Posterior cingulate gyrus (tissue), 11 donors: Measurements from ENCODE around the gene PRKN.

Experiments used
- DNase-seq, 10 donors: peaks; one replicate each; pipeline versions ENCODE4 v3.0.0 to v3.0.0-alpha.2; 2020 to 2021; ENCODE audit warnings: mixed read lengths in 3 of 10
- intact Hi-C: fragments of 100-400 bp; cut with DNase I; formaldehyde crosslinking; loops from one replicate; pipeline ENCODE4 v1.15.1; 2023

Gene PRKN

DNA sequence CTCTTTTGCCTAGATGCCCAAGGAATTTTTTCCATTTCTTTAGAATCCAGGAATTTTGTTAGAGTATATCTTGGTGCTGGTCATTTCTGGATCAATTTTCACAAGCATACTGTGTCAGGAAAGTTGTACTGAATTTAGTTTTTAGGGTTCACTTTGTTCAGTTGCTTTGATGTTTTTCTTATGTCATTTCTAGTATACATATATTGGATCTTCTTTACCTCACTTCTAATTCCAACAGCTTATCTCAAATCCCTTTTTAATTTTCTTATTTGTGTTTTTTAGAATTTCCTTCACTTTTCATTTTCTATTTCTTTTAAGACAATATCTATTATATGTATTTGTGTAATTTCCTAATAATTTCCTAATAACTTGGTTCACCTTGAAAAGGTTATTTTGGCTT lies 1172.7 kb downstream of the PRKN start:
- no peak for DNase-seq
- intact Hi-C loops, result no loop called here

DNA sequence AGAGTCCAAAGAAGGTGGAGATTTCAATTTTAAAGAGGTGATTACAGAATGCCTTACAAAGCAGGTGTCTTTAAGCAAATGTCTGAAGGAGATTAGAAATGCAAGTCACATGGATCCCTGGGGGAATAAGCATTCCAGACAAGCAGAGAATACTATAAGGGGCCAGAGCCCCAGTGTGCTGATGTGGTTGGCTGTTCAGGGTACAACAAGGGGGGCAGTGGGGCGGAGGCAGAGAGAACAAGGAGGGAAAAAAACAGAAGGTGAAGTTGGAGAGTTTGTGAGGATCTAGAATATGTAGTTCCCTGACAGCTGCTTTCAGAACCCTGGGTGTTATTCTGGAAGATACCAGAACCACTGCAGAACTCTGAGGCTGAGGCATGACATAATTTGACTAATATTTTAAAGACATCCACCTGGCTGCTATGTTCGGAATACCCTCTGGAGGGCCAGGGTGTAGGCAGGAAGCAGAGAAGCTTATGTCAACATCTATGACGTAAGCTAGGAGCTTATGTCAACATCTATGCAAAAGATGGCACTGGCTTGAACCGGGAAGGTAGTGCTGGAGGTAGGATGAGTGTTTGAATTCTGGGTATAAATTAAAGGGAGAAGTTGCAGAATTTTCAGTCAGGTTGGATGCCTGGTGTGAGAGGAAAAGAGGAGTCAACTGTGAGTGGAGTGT lies 1177.5 kb downstream of the PRKN start:
- DNase-seq, result no peak
- intact Hi-C loops, result no loop called here

DNA sequence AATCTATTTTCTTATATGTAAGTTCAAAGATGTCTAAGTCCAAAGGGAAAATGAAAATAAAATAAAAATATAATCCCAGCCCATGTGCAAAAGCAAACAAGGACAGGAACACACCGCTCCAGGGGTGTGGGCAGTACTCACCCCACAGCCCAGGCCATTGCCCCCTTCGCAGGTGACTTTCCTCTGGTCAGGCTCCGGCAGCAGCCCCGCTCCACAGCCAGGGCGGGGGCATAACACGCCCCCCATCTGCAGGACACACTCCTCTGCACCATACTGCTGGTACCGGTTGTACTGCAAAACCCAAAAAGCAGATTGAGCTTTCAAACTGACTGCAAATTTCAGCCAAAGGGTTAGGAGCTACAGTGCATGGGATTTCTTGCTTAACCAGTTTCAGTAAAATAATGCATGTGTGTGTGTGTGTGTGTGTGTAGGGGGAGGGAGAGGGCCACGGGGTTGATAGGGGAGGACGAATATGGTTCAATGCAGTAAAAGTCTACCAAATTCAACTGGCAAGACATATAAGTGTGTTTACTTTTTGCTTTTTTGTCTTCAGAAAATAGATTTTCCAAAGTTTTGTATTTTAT lies 1178.8 kb downstream of the PRKN start:
- peak in 1 of 10 donors; percentile 46 for DNase-seq

DNA sequence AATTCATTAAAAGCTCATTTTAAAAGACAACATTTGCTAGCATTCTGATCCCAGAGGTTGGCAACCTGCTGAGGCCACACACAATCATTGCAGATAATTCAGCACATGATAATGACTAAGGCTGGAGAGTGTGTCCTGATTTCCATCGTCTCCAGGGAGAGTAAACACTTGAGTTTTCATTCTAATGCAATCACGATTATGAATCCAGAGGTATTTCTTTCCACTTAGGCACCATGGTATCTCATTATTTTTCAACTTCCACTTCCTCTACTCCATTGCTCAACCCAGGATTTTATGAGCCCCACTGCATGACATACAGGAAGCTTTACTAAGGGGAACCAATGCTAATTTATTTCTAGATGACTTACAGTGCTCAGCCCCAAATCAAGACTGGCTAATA lies 1179.9 kb downstream of the PRKN start:
- intact Hi-C loops, result no loop called here
- DNase-seq, result no peak

More for the DNA sequence above, 1178.8 kb downstream of the PRKN start:
- intact Hi-C loops, result no loop called here

GRCh38 chr6:161546632-161547031 lies 1180.9 kb downstream of the PRKN start:
- intact Hi-C loops, result no loop called here

GRCh38 chr6:161545741-161546140 lies 1181.8 kb downstream of the PRKN start:
- intact Hi-C loops, result no loop called here
- DNase-seq, result no peak

More at GRCh38 chr6:161546632-161547031, 1180.9 kb downstream of the PRKN start:
- DNase-seq, result no peak

DNA sequence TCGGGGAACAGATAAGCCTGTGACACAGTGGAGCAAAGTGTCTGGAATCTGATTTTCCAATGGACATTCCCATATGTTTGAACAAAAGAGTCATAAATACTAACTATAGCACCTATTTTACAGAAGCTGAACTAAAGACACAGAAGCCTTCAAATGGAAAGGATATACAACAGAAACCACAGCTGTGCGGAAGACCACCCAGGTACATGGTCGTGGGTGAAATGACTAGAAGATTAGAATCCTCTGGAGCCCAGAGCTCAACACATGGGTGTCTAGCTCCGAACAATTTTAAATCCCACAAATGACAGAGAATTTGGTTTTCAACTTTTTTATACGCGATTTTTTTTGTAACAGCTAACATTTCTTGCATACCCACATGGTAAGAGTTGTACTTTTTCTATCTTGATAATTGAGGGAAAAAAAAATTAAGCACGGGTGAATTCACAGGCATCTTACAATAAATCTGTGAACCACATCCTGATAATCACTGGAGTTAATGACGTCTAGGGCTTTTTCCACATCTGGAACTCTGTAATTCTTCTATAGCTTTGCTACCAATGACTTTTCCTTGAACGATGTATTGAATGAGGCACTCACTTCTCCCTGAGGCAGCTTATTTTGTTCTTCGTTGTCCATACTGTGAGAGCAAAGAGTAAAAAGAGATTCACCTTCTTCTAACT lies 1182.6 kb downstream of the PRKN start:
- no peak for DNase-seq
- intact Hi-C loops, result no loop called here

DNA sequence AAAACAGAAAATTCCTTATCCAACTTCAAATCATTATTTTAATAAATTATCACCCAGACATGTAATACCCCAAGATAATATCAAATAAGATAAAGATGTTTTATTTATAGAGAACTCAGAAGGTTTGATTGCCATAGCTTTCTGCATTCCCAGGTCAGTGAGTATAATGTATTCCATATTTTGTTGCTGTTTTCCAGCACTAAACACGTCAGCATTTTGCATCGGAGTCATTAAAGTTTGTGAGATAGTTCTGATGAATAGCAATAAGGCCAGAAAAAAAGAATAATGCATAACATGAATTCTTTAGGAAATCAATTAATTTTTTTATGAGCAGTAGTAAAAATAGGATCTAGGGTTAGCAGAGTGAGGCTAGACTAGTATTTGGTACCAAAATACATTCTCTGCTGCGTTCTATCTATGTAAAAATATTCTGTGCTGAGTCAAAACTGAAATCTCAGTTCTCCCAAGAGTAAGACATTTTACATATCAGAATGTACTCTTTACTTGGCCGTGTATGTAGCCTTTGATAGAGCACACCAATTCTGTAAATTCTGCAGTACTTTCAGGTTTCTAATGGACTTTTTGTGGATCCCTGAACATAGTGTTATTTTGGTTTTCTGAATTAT lies 1183.8 kb downstream of the PRKN start:
- intact Hi-C loops, result no loop called here
- DNase-seq, result no peak

GRCh38 chr6:161542346-161542980 lies 1185.1 kb downstream of the PRKN start:
- intact Hi-C loops, result no loop called here
- no peak for DNase-seq

GRCh38 chr6:161540532-161540931 lies 1187.0 kb downstream of the PRKN start:
- no peak for DNase-seq

GRCh38 chr6:161536224-161536630 lies 1191.3 kb downstream of the PRKN start:
- DNase-seq, result no peak
- intact Hi-C loops, result no loop called here

More at GRCh38 chr6:161540532-161540931, 1187.0 kb downstream of the PRKN start:
- intact Hi-C loops, result no loop called here

- DNase-seq, result no peak
- intact Hi-C loops, result no loop called here
Observed at GRCh38 chr6:161534264-161534873, 1193.2 kb downstream of the PRKN start.

GRCh38 chr6:161533266-161533665 lies 1194.3 kb downstream of the PRKN start:
- DNase-seq, result no peak
- intact Hi-C loops, result no loop called here

GRCh38 chr6:161532536-161532935 lies 1195.0 kb downstream of the PRKN start:
- intact Hi-C loops, result no loop called here
- no peak for DNase-seq

GRCh38 chr6:161526794-161527193 lies 1200.8 kb downstream of the PRKN start:
- no peak for DNase-seq
- intact Hi-C loops, result no loop called here

DNA sequence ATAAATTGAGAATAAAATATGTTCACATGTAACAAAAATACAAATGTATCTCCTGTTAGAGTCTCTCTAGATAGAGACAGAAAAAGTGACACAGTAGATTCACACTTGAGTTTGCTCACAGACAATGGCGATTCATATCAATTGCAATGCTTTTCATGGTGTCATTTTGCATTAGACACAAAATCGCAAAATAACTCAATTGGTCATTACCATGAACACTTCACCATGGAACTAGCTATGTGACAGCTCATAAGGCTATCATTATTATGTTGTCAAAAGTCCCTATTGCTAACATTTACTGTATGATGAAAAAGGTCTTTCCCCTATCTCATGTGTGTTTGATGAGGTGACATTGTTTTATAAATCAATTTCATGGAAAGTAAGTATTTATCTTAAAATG lies 1204.2 kb downstream of the PRKN start:
- intact Hi-C loops, result no loop called here
- DNase-seq, result no peak

- no peak for DNase-seq
Observed at GRCh38 chr6:161522276-161522675, 1205.3 kb downstream of the PRKN start.

GRCh38 chr6:161511447-161512095 lies 1216.0 kb downstream of the PRKN start:
- intact Hi-C loops, result no loop called here

More at GRCh38 chr6:161522276-161522675, 1205.3 kb downstream of the PRKN start:
- intact Hi-C loops, result no loop called here

DNA sequence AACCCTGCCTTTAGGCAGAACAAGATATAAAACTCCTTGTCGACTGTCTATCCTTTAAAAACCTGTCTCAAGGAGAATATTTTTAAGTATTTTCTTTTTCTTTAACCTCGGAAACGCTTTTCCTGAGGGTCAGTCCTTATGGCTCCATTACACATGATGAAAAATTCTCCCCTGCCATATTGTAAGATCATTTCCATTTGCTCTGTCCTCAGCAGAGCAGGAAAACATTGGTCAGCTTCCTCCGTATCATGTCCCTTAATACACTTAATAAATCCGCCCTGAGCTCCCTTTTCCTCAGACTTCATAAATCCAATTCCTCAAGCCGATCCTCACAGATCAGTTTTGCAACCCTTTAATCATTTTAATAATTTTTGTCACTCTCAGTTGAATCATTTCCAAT lies 1219.2 kb downstream of the PRKN start:
- intact Hi-C loops, result no loop called here

More at GRCh38 chr6:161511447-161512095, 1216.0 kb downstream of the PRKN start:
- DNase-seq, result no peak

GRCh38 chr6:161507375-161507774 lies 1220.2 kb downstream of the PRKN start:
- intact Hi-C loops, result no loop called here
- DNase-seq, result no peak

More for the DNA sequence above, 1219.2 kb downstream of the PRKN start:
- no peak for DNase-seq
